NCI-H2227 (cell line): ENCODE results near the gene ADAP1.
"Not testable (repeated sequence)": the region's sequence is repeated elsewhere in the genome, so short reads cannot be mapped to it uniquely, and the experiment has no call there.

Source experiments
- DNase-seq: peaks from one replicate; lab custom pipeline; 2025; ENCODE audit not compliant: unreplicated experiment; lab: John Stamatoyannopoulos, UW

ADAP1 gene, protein sequence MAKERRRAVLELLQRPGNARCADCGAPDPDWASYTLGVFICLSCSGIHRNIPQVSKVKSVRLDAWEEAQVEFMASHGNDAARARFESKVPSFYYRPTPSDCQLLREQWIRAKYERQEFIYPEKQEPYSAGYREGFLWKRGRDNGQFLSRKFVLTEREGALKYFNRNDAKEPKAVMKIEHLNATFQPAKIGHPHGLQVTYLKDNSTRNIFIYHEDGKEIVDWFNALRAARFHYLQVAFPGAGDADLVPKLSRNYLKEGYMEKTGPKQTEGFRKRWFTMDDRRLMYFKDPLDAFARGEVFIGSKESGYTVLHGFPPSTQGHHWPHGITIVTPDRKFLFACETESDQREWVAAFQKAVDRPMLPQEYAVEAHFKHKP

DNA sequence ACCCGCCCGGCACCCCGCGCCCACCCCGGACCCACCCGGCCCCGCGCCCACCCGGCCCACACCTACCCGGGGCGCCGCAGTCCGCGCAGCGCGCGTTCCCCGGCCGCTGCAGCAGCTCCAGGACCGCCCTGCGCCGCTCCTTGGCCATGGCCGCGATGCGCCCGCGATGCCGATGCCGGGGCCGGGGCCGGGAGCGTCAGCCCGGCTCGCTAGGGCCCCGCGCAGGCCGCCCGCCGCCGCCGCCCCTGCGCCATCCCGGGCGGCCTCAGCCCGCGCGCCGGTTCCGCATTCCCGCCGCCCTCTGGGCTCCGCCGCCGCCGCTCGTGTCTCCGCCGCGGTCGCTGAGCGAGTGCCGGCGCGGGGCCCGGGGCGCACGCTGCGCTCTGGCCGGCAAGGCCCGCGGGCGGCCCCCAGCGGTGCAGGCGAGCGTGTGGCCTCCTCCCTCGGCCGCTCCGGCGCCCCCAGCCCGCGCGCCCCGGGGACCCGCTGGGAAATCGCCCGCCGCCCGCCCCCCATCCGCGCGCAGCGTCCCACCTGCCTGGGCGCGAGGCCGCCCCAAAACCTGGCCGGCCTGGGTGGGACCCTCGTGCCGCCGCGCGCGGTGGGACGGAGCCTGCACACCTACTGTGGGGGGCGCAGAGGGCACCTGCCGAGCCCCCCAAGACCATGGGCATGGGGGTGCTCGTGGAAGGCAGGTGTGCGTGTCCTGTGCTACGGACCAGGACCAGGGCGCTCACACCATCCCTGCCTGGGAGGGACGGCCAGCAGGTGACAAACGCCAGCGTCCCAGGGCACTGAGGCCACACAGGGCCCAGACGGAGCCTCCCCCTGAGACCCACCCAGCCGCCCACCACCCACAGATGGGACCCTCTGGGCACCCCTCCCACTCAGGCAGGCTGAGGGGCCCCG is at the start of gene ADAP1:
Gene ADAP1 (minus strand): TSS at position 351 of the 909 bp plus-strand sequence. CDS start 203 bp downstream, at position 148.
- peak; percentile 59 for DNase-seq

DNA sequence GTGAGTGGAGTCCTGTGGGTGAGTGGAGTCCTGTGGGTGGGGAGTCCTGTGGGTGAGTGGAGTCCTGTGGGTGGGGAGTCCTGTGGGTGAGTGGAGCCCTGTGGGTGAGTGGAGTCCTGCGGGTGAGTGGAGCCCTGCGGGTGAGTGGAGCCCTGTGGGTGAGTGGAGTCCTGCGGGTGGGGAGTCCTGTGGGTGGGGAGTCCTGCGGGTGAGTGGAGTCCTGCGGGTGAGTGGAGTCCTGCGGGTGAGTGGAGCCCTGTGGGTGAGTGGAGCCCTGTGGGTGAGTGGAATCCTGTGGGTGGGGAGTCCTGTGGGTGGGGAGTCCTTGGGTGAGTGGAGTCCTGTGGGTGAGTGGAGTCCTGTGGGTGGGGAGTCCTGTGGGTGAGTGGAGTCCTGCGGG is 48.0 kb upstream of the ADAP1 start:
- DNase-seq: not testable (repeated sequence)

DNA sequence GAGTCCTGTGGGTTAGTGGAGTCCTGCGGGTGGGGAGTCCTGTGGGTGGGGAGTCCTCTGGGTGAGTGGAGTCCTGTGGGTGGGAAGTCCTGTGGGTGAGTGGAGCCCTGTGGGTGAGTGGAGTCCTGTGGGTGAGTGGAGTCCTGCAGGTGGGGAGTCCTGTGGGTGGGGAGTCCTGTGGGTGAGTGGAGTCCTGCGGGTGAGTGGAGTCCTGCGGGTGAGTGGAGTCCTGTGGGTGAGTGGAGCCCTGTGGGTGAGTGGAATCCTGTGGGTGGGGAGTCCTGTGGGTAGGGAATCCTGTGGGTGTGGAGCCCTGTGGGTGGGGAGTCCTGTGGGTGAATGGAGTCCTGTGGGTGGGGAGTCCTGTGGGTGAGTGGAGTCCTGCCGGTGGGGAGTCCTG is 47.5 kb upstream of the ADAP1 start:
- not testable (repeated sequence) for DNase-seq

DNA sequence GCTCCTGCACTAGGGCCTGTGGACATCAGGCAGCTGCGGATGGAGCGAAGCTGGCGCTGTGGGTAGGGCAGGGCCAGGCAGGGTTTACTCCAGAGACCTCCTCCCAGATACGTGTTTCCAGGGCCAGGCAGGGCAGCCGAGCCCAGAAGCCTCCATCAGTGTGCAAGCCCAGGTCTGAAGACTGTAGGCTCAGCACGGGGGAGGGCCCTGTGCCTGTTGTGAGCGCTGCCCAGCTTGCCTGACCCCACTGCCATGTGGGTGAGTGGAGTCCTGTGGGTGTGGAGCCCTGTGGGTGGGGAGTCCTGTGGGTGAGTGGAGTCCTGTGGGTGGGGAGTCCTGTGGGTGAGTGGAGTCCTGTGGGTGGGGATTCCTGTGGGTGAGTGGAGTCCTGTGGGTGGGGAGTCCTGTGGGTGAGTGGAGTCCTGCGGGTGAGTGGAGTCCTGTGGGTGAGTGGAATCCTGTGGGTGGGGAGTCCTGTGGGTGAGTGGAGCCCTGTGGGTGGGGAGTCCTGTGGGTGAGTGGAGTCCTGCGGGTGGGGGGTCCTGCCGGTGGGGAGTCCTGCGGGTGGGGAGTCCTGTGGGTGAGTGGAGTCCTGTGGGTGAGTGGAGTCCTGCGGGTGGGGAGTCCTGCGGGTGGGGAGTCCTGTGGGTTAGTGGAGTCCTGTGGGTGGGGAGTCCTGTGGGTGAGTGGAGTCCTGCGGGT is 46.7 kb upstream of the ADAP1 start:
- not testable (repeated sequence) for DNase-seq

DNA sequence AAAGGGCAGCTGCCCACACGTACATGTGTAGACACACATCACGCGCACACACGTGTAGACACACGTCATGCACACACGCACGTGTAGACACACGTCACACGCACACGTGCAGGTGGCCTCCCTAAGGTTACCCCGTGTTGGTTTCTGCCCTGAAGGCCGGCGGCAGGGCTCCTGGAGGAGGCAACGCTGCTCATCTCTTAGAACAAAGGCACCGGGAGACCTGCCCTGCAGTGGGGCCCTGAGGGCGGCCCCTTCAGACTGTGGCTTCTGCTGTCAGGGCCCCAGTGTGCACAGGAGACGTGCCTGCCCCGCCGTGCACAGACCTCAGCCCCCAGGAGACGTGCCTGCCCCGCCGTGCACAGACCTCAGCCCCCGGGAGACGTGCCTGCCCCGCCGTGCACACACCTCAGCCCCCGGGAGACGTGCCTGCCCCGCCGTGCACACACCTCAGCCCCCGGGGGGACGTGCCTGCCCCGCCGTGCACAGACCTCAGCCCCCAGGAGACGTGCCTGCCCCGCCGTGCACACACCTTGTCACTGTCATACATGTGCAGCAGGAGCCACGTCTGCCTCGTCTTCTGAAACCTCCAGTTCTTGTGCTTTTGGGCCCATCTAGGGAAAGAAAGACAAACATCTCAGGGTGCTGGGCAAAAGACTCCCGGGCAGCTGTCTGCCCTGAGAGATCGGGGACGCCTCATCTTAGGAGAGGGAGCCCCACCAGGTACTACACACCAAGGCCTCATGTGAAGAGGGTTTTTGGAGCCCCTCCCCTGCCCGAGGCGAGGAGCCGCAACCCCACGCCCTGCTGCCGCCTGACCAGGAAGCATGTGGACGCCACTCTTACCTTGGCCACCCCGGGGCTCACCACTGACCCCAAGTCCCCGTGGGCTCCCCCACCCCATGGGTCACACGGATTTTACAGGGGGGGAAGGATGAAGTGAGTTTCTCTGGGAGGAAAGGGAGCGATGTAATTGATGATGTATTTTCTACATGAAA is 45.8 kb upstream of the ADAP1 start:
- DNase-seq: no peak

DNA sequence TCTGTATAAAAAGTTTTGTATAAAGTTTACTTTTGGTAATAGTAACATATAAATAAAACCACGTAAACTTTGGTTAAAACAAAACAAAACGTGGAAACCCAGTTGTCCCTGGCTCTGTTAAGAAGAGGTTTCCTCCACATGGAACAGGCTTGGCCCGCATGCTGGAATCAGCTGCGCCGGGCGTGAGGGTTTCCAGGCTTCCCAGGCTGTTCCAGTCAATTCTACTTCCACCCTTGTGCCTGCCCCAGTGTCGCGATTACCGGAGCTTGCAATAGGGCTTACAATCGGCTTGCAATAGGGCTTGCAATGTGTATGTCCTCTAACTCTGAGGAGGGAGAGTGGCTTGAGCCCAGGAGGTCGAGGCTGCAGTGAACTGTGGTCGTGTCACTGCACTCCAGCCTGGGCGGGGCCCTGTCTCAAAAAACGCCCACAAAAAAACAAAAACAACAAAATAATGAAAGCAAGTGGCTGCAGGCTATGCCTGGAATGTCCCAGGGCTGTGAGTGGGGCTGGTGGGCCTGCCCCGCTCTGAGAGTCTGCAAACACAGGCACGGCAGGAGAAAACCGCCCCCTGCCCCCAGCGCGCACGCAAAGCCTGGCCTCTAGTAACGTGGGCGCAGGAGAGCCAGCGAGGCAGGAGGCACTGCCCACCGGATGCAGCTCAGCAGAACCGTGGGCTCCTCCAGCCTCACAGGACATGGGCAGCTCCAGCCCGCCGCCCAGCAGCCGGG is 44.8 kb upstream of the ADAP1 start:
- DNase-seq: no peak

DNA sequence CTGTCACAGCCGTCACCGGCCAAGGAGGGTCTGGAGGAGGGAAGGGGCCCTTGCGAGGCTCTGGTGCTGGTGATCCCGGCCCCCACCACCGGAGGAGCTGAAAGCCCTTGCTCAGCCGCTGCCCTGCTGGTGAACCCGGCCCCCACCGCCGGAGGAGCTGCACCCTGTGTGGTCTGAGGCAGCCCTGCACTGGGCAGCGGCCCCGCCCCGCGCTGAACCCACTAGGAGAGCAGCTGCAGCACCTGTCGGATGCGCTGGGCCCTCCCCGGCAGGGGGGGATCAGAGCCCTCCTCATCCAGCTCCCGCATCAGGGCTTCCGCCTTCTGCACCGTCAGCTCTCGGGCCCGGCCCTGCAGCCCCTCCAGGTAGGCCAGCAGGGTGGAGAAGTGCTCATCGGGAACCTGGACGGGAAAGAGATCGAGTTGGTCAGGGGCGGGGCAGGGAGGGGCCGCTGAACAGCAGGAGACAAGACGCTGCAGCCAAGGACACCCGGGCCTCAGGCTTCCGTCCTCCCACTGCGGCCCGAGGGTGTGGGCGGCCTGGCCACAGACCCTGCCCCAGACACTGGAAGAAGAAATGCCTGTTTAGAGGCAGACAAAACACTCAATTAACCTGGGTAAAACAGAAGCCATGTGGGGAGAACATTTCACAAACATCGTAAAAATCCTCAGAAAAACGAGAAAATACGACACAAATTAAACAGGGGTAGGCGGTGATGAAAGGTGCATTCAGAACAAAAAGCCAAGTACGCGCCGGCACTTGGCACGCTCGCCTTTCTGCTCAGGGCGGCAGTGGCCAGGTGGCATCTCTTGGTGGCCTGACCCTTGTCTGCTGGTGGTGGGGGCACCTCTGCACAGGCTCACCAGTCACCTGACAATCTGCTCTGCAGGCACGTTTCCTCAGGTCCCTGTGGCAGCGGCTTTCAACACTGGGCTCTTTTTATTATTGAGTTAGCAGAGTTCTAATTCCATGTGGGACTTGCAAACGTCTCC is 43.2 kb upstream of the ADAP1 start:
- DNase-seq: peak; percentile 51

DNA sequence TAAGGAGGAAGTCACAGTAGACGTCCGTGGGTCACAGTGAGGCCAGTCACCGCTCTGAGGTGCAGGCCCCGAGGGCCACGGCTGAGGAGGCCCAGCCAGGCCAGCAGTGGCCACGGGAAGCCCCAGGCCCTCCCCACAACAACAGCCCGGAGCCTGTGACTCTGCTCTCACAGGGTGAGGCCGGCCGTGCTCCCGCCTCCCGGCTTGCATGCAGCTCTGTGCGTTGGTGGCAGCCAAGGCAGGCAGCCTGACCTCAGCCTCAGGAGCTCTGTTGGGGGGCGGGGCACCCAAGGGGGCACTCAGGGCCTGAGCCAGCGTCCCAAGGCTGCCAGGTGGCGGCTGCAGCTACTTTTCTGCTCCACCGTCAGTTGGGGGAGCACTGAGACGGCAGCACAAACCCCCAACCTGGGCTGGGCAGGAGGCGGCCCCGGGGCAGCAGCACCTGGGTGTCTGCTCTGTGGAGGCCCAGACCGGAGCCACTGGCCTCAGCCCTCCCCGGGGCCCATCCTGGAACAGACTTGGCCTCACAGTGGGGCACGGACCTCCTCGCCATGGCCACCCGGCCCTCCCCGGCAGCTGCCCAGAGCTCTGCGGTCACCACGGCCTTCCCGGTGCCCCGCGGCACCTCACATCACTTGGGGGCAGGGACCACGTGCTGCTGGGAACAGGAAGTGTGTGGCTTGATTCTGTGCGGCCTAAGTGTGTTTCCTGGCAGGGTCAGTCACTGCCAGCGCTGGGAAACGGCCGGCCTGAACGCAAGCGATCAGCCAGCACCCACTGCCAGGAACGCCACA is 41.8 kb upstream of the ADAP1 start:
- no peak for DNase-seq

DNA sequence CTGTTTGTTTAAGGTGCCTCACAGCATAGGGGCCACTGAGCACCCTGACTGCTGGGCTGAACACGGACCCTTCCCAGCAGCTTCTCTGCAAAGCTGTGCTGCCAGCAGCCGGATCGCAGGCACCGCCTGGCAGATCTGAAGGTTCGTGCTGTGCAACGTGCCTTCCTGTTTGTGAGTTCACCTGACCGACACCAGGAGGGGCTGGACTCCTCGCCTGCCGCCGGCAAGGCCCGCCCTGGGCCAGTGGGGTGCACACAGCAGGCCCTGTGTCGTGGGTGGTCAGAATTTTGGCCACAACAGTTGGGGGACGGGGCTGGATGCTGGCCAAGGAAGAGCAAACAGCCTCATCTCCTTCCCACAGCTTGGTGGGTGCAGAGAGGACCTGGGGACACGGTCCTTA is 41.1 kb upstream of the ADAP1 start:
- DNase-seq: no peak

DNA sequence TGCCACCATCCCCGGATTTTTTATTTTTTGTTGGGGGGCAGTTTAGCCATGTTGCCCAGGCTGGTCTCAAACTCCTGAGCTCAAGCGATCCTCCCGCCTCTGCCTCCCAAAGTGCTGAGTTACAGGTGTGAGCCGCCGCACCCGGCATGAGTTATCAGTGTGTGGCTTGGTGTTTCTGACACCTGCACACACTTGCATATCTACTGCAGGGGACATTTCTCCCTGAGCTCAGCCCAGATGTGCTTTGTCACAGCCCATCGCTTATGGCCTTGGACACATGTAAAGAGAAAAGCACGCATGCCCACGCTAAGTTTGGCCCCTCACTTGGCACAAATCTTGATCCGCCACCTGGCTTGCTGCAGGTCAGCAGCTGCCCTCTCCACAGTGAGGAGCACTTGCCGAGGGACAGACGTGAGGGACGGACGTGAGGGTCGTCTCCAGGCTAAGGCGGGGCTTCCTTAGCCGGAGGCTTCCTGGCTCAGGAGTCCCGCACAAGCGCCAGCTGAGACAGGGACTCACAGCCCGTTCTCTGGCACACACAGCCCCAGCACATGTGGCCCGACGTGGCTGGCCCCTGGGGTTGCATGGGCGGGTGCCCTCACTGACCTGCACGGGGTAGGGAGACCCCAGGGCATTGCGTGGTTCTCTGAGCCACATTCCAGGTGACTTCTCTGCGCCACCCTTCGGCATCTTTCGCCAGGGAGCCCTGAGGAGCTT is 40.3 kb upstream of the ADAP1 start:
- no peak for DNase-seq

DNA sequence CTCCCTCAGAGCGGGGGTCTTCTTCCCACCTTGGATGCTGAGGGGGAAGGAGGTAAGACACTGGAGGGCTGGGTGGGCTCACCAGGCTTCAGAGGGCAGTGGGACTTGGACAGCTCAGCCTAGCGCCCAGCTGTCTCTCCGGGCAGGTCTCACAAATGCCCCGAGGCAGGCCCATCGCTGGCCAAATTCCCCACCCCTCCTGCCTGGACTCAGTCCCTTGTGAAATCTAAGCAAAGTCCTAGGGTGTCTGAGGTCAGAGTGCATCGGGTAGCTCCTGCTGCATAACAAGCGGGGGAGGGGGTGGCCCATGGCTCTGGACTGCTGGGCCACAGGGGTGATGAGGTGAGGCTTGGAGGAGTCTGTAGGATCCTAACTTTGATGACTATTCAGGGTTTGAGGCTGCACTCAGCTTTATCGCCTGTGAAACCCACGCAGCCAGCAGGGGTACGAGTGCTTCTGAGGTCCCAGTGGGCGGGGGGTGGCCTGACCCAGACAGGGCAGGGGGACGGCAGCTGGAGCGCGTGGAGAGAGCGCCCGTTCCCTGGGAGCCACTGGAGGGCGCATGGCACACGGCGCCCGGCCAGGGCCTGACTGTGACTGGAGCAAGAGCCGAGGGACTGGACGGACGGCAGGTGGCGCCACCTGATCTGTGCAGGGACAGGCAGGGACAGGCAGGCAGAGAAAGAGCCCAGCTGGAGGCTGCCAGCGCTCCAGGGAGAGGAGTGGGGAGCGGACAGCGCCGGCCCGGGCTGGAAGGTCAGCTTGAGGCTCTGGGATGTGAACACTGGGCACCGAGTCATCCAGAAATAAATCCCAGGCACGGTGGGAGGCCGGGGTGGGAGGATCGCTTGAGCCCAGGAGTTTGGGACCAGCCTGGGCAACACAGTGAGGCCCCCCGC is 38.5 kb upstream of the ADAP1 start:
- DNase-seq: peak; percentile 93

DNA sequence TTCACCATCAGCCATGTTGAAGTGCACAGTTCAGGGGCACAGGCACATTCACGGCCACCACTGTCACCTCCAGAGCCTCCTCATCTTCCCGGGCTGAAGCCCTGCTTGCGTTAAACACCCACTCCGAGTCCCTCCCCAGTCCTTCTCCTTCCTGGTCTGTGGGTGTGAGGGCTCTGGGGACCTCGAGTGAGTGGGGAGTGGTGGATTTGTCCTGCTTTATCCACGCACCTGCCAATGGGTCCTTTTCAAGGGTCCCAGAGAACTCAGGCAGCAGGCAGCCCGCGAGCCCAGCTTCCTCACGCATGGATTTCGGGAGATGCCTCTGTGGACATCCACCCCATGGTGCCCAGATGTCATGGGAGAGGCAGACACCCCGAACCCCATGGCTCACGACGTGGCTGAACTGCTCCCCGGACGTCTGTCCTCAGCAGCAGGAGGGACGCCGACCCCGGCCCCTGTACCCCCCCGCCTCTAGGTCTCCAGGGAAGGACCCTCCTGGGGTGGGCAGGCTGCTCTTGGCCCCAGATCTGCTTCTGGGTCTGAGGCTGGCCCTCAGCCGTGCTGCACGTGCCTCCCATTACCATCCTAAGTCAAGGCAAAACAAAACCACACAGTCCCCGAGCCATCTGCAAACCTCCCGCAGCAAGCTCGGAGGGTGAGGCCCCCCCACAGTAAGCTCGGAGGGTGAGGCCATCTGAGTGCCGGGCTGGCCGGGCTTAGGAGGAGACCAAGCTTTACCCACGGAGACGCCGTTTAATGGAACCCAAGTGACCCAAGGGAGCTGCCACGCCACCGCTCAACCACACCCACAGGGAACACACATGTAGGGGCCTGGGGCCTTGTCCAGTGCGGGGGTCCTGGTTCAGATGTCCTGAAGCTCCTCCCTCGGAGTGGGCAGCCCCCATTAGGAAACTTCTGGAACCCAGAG is 37.5 kb upstream of the ADAP1 start:
- no peak for DNase-seq

DNA sequence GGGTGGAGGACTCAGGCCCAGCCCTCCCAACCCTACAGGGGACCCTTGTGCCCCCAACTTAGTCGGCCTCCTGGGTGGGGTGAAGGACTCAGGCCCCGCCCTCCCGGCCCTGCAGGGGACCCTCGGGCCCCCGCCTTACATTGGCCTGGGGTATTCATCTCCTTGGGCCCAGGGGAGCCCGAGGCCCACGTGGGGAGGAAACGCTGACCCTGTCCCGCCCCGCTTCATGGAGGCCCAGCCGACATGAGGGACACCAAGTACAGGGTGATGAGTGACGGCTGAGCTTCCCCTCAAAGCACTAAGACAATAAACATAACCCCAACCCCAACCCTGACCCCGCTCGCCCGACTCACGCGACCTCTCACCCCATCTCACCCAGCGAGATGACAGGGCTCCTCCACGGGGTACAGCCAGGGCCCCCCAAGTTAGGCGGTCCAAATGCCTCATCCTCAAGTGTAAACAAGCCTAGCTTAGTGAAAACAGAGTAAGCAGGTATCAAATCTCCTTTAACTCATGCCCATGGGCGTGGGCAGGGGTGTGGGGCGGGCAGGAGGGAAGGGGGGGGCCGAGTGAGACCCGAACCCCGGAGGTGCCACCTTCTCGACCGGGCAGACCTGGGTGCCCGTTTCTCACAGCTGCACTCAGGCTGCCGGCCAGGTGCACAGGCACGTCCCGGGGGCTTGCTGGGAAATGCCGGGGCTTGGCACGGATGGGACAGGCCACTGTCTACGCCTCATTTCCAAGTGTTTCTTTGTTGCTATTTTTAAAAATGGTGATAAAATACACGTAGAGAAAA is 36.7 kb upstream of the ADAP1 start:
- no peak for DNase-seq

DNA sequence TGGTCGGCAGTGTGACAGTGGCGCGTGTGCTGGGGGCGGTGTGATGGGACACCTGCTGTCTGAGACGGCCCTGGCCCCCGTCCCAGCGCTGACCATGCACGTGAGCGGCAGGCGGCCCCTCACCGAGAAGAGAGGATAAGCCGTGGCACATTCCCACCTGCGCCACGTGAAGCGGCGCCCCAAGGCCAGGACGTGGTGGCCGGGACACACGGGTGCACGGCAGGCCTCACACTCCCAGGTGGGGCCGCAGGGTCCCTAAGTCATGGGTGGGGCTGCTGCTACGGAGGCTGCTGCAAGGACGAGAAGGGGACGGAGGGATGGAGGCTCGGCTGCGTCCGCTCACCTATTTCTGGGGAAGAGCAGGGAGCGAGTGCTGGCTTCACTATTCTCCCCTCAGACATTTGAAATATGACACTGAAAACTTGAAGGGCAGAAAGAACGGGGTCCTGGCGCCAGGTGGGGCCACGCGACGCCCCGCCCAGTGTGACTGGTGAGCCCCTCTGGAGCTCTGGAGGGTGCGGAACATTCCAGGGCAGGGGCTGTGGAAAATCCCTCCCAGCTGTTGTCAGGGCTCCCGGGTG is 36.0 kb upstream of the ADAP1 start:
- DNase-seq: no peak
